LNCAP (cell line): ENCODE results near the gene SLC44A2.

Source experiments
- CTCF ChIP-seq: fragments of 450-650 bp; IDR thresholded peaks from 2 replicates; pipeline ENCODE4 v1.5.1; 2017; ENCODE audit warnings: mild to moderate bottlenecking

Gene SLC44A2

GRCh38 chr19:10603873-10604459 is 21.4 kb upstream of the SLC44A2 start:
- TF ChIP-seq CTCF = no peak

GRCh38 chr19:10604460-10604980 is 20.8 kb upstream of the SLC44A2 start:
- TF ChIP-seq CTCF = no peak

- no peak for TF ChIP-seq CTCF
Observed at GRCh38 chr19:10611907-10612306, 13.4 kb upstream of the SLC44A2 start.

DNA sequence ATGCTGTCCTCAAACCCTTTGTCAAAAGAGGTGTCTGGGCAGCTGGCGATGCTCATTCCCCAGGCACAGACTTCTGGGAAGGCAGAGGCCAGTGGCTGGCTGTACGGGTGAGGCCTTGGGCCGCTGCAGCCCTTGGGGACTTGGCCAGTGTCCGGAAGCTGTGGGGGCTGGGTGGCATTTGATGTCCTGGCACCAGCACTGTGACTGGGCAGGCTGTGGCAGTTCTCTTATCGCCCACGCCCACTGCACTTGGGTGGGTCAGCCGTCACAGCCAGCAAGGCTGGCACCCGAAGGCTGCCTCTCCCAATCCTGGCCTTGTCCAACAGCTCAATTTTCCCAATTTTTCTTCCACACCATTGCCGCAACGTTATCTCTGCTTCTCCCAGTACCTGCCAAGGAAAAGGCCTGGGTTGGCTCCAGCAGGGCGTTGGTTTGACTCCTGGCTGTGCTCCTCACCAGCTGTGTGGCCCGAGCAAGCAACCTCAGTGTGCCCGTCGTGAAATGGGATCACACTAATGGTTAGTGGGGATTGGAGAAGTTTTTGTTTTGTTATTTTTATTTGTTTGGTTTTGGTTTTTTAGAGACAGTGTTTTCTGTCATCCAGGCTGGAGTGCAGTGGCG is 12.7 kb upstream of the SLC44A2 start:
- TF ChIP-seq CTCF = no peak

- no peak for TF ChIP-seq CTCF
Observed at GRCh38 chr19:10615429-10616023, 9.8 kb upstream of the SLC44A2 start.

GRCh38 chr19:10617409-10618121 is 7.8 kb upstream of the SLC44A2 start:
- TF ChIP-seq CTCF = no peak

DNA sequence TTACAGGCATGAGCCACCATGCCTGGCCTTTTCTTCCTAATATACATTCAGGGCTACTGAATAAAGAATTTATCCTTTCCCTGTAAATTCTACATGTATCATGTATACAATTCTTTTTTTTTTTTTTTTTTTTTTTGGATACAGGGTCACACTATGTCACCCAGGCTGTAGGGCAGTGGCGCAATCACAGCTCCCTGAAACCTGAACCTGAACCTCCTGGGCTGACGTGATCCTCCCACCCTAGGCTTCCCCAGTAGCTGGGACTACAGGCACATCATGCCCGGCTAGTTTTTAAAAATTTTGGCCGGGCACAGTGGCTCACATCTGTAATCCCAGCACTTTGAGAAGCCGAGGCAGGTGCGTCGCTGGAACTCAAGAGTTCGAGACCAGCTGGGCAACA is 6.5 kb upstream of the SLC44A2 start:
- no peak for TF ChIP-seq CTCF
